Hindlimb muscle (tissue), 1 donor: ENCODE data around the gene SOD3. TPM values are rescaled to one million over a fixed set of nuclear protein-coding genes. Genes with fewer than 3 reads are reported as not detected.

Source experiments
- DNase-seq: peaks from one replicate; pipeline ENCODE4 v3.0.0-alpha.2; 2013
- polyA plus RNA-seq: library from polyadenylated mRNA; unstranded; fragments of 120-200 nt; gene quantifications from one replicate; pipeline ENCODE4 v1.2.1, GENCODE V29; 2013; ENCODE audit not compliant: insufficient read length

SOD3 gene, protein sequence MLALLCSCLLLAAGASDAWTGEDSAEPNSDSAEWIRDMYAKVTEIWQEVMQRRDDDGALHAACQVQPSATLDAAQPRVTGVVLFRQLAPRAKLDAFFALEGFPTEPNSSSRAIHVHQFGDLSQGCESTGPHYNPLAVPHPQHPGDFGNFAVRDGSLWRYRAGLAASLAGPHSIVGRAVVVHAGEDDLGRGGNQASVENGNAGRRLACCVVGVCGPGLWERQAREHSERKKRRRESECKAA
- 30.0 TPM for polyA plus RNA-seq

GRCh38 chr4:24794916-24795665, at the start of gene SOD3:
SOD3 (plus strand) TSS chr4:24795573; CDS start chr4:24799522, 3,949 bp downstream.
- peak; percentile 88 for DNase-seq

DNA sequence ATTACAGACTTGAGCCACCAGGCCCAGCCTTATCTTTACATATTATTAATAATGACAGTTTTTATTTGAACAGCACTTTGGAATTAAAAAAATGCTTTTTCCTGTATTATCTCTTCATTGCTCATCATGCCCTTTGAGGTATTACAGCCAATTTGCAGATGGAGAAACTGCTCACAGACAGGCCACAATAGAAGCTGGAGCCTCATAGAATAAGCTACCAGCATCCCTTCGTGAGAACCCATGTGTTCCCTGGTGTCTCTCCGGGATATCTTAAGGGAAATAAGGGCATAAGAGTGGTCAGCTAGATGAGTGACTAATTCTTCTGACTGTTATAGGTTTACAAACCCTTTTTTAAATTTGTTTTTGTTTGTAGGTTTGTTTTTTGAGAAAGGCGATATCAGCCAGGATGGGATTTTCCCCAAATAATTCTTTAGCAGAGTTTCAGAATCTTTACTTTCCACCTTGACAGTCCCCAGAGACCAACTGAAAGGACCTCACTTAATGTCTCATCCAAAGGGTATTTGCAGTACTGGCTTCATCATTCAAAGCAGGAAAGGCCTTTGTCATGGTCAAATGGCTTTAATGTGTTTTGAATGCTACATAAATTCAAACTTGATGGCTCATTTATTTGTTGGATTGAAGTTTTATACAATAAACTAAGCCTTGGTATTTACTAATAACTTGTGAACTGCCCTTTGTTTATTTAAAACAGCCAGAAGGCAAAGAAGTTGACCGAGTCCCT, 48.0 kb upstream of the SOD3 start:
- no peak for DNase-seq

- DNase-seq: no peak
Measured at GRCh38 chr4:24748023-24748422, 47.4 kb upstream of the SOD3 start.

DNA sequence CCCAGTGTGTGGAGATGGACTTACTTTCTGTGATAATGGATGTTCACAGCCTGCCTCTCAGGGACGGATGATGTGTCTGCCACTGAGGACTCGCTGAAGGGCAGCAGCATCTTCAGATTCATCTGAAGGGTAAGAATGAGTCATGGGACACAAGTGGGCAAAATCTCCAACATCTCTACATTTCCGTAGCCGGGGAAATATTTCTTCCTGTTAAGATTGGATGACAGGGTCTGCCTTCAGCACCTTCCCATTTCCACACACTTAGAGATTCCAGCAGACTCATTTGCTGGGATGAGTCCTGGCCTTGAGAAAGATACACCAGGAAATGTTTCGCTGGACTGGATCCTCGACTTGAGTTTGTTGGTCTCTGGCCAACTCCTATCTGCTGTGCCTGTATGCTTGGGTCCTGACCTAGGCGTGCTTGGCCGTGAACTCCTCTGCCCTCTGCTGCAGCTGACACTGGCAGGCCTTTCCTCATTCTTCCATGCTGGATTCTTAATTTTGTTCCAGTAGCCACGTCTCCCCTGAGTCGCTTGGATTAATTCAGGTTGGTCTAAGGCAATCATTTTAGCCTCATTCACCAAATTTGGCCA, 46.5 kb upstream of the SOD3 start:
- no peak for DNase-seq

- DNase-seq: no peak
Measured at GRCh38 chr4:24750106-24750505, 45.3 kb upstream of the SOD3 start.

GRCh38 chr4:24751926-24752539, 43.3 kb upstream of the SOD3 start:
- no peak for DNase-seq

DNA sequence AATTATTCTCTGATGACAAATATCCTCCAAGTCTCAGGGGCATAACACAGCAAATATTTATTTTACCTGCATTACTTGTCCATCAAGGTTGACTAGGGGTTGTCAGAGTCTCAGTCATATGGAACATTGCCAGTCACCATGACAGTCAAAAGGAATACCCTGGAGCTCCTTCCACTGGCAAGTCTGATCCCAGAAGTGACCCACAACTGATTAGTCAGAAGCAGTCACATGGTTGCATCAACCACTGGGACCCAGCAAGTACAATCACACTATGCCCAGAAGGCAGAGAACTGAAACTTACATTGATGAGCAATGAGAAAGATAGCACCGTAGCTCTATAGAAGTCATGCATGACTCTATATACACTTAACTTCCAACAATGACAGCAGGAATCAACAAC, 41.9 kb upstream of the SOD3 start:
- no peak for DNase-seq

GRCh38 chr4:24754571-24754970, 40.8 kb upstream of the SOD3 start:
- no peak for DNase-seq

DNA sequence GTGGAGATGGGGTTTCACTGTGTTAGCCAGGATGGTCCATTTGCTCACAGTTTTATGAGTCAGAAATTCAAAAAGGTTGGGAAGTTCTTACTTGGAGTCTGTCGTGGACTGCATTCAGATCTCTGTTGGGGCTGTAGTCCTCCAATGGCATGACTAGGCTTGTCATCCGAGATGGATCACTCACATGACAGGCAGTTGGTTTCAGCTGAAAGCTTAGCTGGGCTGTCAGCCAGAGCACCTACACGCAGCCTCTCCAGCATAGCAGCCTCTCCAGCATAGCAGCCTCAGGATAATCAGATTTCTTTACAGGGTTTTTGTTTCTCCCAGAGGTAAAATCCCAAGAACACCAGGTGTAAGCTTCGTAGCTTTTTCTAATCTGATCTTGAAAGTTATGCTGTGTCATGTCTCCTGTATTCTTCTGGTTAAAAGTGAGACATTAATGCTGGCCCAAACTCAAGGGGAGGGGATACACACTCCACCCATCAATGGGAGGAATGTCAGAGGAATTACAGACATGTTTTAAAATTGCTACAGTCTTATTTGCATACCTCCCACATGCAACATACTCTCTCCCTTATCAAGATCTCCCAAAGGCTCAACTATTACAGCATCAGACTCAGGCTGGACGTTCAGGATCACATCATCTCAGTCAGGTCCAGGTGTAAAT, 31.6 kb upstream of the SOD3 start:
- DNase-seq: no peak

- DNase-seq: no peak
Measured at GRCh38 chr4:24764345-24764744, 31.0 kb upstream of the SOD3 start.

- DNase-seq: no peak
Measured at GRCh38 chr4:24765376-24765988, 29.9 kb upstream of the SOD3 start.

- no peak for DNase-seq
Measured at GRCh38 chr4:24768006-24768405, 27.4 kb upstream of the SOD3 start.

DNA sequence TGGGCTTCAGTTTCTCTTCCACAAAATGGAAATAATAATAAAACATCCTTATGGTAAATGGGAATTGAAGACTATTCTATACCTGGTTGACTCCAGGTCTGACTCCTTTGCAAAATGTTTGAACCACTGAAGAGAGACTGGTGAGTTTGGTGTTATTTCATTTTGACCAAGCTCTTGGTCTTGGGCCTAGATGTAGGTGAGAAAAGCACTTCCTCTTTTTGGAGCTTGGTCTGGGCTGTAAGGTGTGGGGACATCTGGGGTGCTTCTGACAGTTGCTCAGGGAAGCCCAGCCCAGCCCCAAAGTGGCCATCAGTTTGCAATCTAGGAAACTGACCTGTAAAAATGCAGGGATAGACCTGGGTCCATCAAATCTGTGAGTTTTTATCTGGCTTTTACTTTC, 26.8 kb upstream of the SOD3 start:
- DNase-seq: no peak

GRCh38 chr4:24769571-24769970, 25.8 kb upstream of the SOD3 start:
- DNase-seq: no peak

GRCh38 chr4:24770032-24770584, 25.3 kb upstream of the SOD3 start:
- DNase-seq: no peak

- no peak for DNase-seq
Measured at GRCh38 chr4:24770667-24771066, 24.7 kb upstream of the SOD3 start.

DNA sequence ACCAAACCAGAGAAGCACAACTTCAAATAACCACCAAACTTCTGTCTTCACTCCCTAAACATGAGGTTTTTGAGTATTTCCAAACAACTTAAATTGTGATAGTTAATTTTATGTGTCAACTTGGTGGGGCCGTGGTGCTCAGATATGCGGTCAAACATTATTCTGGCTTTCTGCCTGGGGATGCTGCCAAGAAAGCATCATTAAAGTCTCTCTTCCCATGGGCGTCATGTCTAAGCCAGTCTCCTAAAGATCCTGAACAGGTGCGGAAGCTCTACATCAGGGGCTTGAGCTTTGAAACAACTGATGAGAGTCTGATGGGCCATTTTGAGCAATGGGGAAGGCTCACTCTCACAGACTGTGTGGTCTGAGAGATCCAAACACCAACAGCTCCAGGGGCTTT, 24.1 kb upstream of the SOD3 start:
- DNase-seq: no peak

- DNase-seq: no peak
Measured at GRCh38 chr4:24772061-24772705, 23.2 kb upstream of the SOD3 start.

DNA sequence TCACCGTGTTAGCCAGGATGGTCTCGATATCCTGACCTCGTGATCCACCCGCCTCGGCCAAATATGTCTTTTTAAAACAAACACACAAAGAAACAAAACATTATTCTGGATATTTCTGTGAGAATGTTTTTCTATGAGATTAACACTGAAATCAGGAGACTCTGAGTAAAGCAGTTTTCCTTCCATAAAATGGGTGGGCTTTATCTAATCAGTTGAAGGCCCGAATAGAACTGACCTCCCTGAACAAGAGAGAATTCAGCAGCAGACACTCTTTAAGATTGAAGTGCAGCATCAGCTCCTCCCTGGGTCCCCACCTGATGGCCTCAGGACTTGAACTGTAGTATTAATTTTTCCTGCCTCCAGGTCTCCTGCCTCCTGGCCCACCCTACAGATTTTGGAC, 22.4 kb upstream of the SOD3 start:
- DNase-seq: no peak

DNA sequence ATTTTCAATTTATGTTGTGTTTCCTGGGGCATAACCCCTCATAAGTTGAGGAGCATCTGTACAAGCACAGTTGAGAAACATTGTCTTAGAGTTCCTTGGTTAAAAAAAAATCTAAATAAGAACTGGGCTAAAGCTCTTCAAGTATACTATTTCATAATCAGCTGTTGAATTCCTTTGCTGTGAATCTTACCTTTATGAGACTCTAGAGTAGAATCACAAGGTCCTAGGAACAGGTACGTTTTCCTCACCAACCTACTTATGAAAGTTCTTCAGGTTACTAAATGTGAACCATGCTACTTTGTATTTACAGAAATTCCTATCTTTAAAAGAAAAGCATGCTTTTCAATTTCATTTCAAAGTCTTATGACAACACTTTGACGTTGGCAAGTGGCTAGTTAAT, 20.9 kb upstream of the SOD3 start:
- no peak for DNase-seq
